ENCODE data around the gene TUBGCP5.
"Not testable (repeated sequence)": the region's sequence is repeated elsewhere in the genome, so short reads cannot be mapped to it uniquely, and the experiment has no call there.

Gene TUBGCP5

GRCh38 chr15:23041736-23042135 lies 2.4 kb upstream of the TUBGCP5 start:
- not testable (repeated sequence) for DNase-seq (ENCODE audit: low read depth)

GRCh38 chr15:23039917-23040281 lies 530 bp upstream of the TUBGCP5 start:
- DNase-seq (ENCODE audit: low read depth), result no peak

- DNase-seq (ENCODE audit: low read depth), result no peak
Observed at GRCh38 chr15:23038726-23039142, 635 bp downstream of the TUBGCP5 start.

GRCh38 chr15:23035964-23036566 lies 3.3 kb downstream of the TUBGCP5 start:
- peak; percentile 15 for DNase-seq (ENCODE audit: low read depth)

GRCh38 chr15:23033979-23034378 lies 5.4 kb downstream of the TUBGCP5 start:
- DNase-seq (ENCODE audit: low read depth), result no peak

- DNase-seq (ENCODE audit: low read depth), result no peak
Observed at GRCh38 chr15:23026218-23026617, 13.2 kb downstream of the TUBGCP5 start.

- no peak for DNase-seq (ENCODE audit: low read depth)
Observed at GRCh38 chr15:23022156-23022555, 17.2 kb downstream of the TUBGCP5 start.

- no peak for DNase-seq (ENCODE audit: low read depth)
Observed at GRCh38 chr15:23014394-23015000, 24.9 kb downstream of the TUBGCP5 start.

GRCh38 chr15:23013681-23014080 lies 25.7 kb downstream of the TUBGCP5 start:
- DNase-seq (ENCODE audit: low read depth), result no peak

- DNase-seq (ENCODE audit: low read depth), result not testable (repeated sequence)
Observed at GRCh38 chr15:23012616-23013015, 26.8 kb downstream of the TUBGCP5 start.

- no peak for DNase-seq (ENCODE audit: low read depth)
Observed at GRCh38 chr15:23003736-23004135, 35.6 kb downstream of the TUBGCP5 start.

- no peak for DNase-seq (ENCODE audit: low read depth)
Observed at GRCh38 chr15:23002920-23003319, 36.4 kb downstream of the TUBGCP5 start.

- no peak for DNase-seq (ENCODE audit: low read depth)
Observed at GRCh38 chr15:22995795-22996194, 43.6 kb downstream of the TUBGCP5 start.

- no peak for DNase-seq (ENCODE audit: low read depth)
Observed at GRCh38 chr15:22992024-22992326, 47.4 kb downstream of the TUBGCP5 start.

- DNase-seq (ENCODE audit: low read depth), result no peak
Observed at GRCh38 chr15:22989576-22990477, 49.5 kb downstream of the TUBGCP5 start.

- DNase-seq (ENCODE audit: low read depth), result no peak
Observed at GRCh38 chr15:22988811-22989210, 50.6 kb downstream of the TUBGCP5 start.

GRCh38 chr15:22981931-22982330 lies 57.4 kb downstream of the TUBGCP5 start:
- DNase-seq (ENCODE audit: low read depth), result not testable (repeated sequence)

GRCh38 chr15:22981051-22981840 lies 58.1 kb downstream of the TUBGCP5 start:
- DNase-seq (ENCODE audit: low read depth), result no peak

- DNase-seq (ENCODE audit: low read depth), result peak; percentile 65
Observed at GRCh38 chr15:22980189-22981050, 58.9 kb downstream of the TUBGCP5 start, which contains the start of gene CYFIP1. Gene CYFIP1 (minus strand): TSS chr15:22980368. CDS start chr15:22947285, 33,083 bp downstream.

- DNase-seq (ENCODE audit: low read depth), result no peak
Observed at GRCh38 chr15:22979238-22980188, 59.9 kb downstream of the TUBGCP5 start.
